Mononuclear cell (primary cell): ENCODE results near the gene EEF1G. TPM values are rescaled to one million over a fixed set of nuclear protein-coding genes. Genes with fewer than 3 reads are reported as not detected.
"Not testable (repeated sequence)": the region's sequence is repeated elsewhere in the genome, so short reads cannot be mapped to it uniquely, and the experiment has no call there.

Experiments
- H3K27me3 ChIP-seq: 2 replicates; pipeline ENCODE4 v1.6.0; 2011; ENCODE audit warnings: low read length, control low read depth; ENCODE audit not compliant: insufficient read depth
- H3K4me1 ChIP-seq: 2 replicates; pipeline ENCODE4 v1.5.1; 2011; ENCODE audit warnings: mild to moderate bottlenecking, low read length, control low read depth; ENCODE audit not compliant: insufficient read depth
- H3K4me3 ChIP-seq: 2 replicates; pipeline ENCODE4 v1.5.1; 2011; ENCODE audit warnings: mild to moderate bottlenecking, low read length, moderate library complexity
- H3K9me3 ChIP-seq: 2 replicates; pipeline ENCODE4 v1.5.1; 2011; ENCODE audit warnings: low read depth, mild to moderate bottlenecking, control low read depth, low read length
- total RNA-seq: library from RNA; depleted of rRNA; stranded (reverse); fragments of >200 nt; gene quantifications from one replicate; pipeline ENCODE4 v1.2.3, GENCODE V29; 2012

EEF1G gene, protein sequence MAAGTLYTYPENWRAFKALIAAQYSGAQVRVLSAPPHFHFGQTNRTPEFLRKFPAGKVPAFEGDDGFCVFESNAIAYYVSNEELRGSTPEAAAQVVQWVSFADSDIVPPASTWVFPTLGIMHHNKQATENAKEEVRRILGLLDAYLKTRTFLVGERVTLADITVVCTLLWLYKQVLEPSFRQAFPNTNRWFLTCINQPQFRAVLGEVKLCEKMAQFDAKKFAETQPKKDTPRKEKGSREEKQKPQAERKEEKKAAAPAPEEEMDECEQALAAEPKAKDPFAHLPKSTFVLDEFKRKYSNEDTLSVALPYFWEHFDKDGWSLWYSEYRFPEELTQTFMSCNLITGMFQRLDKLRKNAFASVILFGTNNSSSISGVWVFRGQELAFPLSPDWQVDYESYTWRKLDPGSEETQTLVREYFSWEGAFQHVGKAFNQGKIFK
- total RNA-seq: 2,066 TPM

DNA sequence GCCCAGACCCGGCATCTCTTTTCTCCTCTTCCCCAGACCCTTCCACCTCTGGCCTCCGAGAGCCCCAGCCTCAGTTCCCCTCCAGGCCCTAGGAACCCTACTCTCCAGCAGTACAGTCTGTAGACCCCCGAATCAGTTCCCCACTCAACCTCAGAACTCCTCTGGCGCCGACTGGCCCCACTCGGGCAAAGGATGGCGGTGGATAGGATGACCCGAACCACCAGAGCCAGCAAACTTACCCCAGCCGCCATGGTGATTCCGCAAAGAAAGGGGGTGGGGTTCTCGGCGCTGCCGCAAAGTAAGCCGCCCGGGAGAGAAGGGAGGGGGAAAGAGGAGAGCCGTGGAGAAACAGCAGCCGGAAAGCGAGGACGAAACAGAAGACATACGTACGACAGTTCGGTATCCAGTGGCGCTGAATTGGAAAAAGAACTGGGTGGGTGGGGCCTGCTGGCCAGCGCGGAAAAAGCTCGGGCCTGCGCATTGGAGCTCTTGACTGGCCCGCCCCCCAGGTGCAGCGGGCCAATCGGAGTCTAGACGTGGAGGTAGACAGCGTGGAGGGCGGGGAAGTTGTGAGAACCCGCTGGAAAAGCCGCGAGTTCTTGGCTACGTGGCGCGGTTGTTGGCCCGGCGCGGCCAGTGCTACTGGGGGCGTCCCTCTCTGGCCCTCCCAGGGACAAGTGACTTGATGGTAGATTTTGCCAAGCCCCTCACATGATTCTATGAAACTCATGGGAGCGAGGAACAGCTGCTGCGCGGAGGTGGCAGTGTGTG lies at the start of gene EEF1G:
Gene EEF1G (minus strand): TSS at position 300 of the 771 bp plus-strand sequence. CDS start 49 bp downstream, at position 251.
- no peaks in the 10 kb centered on the region for H3K27me3 ChIP-seq
- peaks cover 28% of the 10 kb centered on the region for H3K4me1 ChIP-seq
- H3K4me3 ChIP-seq: peak within 1 kb of the TSS; percentile 72
- H3K9me3 ChIP-seq: no peaks in the 10 kb centered on the region

DNA sequence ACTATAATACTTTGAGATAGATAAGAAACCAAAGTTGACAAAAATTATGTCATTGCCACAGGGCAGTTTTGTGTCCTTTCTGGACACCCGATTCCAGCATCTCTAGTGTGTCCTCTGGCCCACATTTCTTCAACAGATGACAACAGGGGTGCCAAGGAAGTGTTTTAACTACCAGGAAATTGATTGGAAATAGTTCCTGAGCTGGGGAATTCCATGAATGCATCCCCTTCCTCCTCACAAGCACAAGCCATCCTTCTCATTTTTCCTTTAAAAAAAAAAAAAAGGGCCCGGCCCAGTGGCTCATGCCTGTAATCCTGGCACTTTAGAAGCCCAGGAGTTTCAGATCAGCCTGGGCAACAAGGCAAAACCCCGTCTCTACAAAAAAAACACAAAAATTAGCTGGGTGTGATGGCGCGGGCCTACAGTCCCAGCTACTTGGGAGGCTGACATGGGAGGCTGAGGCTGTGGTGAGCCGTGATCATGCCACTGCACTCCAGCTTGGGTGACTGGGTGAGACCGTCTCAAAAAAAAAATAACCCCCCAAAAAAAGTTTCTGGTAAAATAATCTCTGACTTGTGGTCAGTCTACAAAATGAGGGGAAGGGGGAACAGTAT lies 48.9 kb upstream of the EEF1G start:
- Histone ChIP-seq H3K9me3 (no peaks in the 10 kb centered on the region), H3K4me3 (peak overlapping the region; percentile 60), H3K27me3 (no peaks in the 10 kb centered on the region), H3K4me1 (peaks cover 21% of the 10 kb centered on the region)

DNA sequence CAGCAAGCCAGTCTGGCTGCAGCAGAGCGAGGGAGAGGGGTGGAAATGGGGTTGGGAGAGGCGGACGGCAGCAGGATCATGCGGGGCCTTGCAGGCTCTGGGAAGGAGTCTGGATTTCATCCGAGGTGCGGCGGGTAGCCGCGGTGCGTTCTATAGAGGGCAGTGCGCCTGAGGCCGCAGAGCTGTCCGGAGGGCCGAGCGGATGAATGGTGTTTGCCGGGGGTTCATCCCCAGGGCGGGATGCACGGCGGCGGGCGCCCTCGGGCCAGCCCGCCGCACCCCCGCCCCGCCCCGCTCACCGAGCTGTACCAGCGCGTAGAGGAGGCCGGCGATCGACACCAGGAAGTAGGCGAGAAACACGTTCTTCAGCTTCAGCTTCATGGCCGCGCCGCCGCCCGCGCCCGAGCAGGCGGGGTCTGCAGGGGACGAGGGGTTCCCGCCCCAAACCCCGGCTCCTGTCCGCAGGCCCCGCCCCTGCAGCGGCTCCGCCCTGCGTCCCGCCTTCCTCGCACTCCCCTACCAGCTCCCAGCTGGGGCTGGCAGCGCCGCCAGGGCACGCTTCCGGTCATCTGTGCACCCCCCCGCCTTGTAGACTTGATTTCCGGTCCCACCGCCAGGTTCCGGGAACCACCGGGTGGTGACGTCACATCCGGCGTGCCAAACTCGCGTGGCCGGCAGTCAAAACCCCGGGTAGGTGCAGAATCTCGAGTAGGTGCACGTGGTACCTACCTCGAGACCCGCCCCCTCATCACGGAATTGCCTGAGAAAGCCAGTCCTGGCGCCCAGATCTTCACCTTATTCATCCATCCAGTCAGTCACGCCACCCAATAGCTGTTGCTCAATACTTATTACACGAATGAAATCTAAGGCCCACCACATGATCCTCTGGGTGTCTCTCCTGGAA lies 48.1 kb upstream of the EEF1G start, which contains the start of gene B3GAT3:
Gene B3GAT3 (minus strand): TSS at position 420 of the 904 bp plus-strand sequence. CDS start 39 bp downstream, at position 381.
- peaks cover 21% of the 10 kb centered on the region for H3K4me1 ChIP-seq

DNA sequence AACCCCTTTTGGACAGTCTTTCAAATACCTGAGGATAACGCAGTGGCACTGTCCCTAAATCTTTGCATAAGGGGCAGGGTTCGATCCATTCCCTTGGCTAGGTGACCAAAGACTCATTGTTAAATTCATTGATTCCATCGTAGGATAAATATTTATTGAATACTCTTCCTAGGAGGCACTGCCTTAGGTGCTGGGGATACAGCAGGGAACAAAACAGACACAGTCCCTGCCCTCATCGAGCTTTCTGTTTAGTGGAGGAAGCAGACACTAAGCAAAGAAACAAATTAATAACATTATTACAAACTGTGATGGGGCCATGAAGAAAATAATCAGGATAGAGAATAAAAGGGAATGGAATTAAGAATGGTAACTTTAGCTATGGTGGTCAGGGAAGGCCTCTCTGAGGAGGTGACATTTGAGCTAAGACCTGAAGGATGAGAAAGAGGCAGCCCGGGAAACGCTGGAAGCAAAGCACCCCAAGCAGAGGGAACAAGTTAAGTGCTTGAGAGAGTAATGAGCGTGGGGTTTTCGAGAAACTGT lies 47.4 kb upstream of the EEF1G start:
- Histone ChIP-seq H3K27me3 (no peaks in the 10 kb centered on the region), H3K4me1 (peaks cover 21% of the 10 kb centered on the region), H3K9me3 (no peaks in the 10 kb centered on the region), H3K4me3 (peak overlapping the region; percentile 60)

More for the DNA sequence above, 48.1 kb upstream of the EEF1G start, which contains the start of gene B3GAT3:
- Histone ChIP-seq H3K4me3 (peak within 1 kb of the TSS; percentile 60), H3K27me3 (no peaks in the 10 kb centered on the region), H3K9me3 (no peaks in the 10 kb centered on the region)

DNA sequence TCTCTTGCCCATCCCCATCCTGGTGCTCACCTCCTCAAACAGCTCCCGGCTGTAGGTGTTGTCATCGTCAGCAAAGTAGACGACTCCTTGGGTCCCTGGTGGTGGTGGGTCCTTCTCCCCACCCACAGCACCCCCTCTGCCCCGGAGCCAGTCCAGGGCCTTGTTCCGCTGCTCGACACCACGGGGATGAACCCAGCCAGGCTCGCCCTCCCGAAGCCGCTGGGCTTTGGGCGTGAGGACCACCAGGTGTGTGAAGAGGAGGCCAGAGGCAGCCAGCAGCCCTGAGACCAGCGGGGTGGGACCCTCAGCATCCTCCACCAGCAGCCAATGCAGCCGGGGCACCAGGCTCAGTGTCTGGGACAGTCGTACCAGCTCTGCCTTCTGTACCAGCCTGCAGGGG lies 43.3 kb upstream of the EEF1G start:
- H3K4me3 ChIP-seq, H3K27me3 ChIP-seq, H3K9me3 ChIP-seq: not testable (repeated sequence)
- H3K4me1 ChIP-seq: peaks cover 19% of the 10 kb centered on the region

DNA sequence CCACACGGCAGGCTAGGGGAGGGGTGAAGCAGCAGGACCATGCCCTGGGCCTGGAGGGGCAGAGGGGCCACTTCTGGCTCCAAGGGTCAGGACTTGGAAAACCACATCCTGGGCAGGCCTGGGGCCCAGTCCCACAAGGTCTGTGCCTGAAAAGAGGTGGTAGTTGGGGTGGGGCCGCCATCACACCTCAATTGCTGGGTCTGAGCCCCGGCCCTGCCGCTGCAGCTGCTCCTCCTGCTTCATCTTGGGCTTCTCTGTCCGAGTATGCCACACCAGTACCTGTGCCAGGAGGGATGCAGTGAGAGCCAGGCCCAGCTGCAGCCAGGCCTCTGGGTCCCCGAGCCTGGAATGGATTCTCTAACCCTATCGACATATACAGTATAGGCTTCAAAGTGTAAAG lies 41.8 kb upstream of the EEF1G start:
- Histone ChIP-seq H3K4me1 (peaks cover 23% of the 10 kb centered on the region), H3K9me3 (no peaks in the 10 kb centered on the region), H3K4me3 (no peak overlapping the region), H3K27me3 (no peaks in the 10 kb centered on the region)

DNA sequence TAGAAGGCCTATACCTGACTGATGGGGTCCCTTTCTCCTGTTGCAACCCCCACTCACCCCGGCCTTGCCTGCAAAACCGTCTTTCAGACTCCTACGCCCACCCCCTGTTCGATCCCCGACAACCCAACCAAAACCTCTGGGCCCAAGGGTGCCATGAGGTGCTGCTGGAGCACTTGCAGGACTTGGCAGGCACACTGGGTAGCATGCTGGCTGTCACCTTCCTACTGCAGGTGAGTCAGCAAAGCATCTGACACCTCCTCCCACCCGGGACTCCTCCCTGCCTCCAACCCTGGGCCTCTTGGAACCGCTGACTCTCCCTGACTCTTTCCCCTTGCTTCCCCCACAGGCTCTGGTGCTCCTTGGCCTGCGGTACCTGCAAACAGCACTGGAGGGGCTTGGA lies 40.6 kb upstream of the EEF1G start:
- Histone ChIP-seq H3K4me1 (peaks cover 19% of the 10 kb centered on the region), H3K27me3 (no peaks in the 10 kb centered on the region), H3K4me3 (no peak overlapping the region), H3K9me3 (no peaks in the 10 kb centered on the region)

DNA sequence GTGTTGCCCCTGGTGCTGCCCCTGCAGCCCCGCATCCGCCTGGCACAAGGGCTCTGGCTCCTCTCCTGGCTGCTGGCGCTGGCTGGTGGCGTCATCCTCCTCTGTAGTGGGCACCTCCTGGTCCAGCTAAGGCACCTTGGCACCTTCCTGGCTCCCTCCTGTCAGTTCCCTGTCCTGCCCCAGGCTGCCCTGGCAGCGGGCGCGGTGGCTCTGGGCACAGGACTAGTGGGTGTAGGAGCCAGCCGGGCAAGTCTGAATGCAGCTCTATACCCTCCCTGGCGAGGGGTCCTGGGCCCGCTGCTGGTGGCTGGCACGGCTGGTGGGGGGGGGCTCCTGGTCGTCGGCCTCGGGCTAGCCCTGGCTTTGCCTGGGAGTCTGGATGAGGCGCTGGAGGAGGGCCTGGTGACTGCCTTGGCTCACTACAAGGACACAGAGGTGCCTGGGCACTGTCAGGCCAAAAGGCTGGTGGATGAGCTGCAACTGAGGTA lies 39.6 kb upstream of the EEF1G start:
- Histone ChIP-seq H3K9me3 (no peaks in the 10 kb centered on the region), H3K27me3 (no peaks in the 10 kb centered on the region), H3K4me3 (no peak overlapping the region), H3K4me1 (peaks cover 19% of the 10 kb centered on the region)

DNA sequence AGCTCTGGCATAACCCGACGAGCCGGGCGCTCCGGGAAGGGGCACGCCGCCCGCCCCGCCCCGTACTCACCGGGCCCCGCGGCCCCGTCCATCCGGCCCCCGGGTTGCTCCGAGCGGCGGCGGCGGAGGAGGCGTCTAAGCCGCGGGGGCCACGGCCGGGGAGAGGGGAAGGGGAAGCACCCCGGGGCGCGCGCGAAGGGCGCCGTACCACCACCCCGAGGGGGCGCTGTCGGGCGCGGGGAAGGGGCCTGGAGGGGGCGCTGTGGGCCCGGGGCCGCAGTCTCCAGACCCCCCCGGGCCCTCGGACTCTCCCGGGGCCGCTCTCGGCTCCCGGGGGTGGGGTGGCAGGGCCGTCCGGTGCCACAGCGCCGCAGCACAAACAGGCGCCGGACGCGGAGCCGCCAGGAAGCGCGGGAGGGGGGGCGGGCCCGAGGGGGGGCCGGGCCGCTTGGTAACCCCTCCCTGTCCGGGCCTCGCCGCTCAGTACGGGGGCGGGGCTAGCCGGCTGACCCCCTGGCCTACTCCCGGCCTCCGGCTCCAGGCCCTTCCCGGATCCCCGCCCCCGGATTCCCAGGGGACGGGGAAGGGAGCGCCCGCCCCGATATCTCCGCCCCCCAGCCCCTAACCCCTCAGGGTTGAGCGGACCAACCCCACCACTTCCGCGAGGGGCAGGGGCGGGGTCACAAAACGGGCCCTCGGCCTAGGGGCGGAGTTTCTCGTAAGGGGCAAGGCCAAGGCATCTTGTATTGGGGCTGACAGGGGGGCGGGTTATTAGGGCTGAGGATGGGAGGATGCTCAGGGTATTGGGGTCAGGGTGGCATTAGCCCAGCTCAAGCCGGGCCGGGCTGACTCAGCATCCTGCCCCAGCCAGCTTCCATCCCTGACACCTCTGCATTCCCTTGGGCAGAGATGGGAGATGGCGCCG lies 38.9 kb upstream of the EEF1G start, which contains the start of the genes EML3 and ROM1:
Gene EML3 (minus strand): TSS at position 410 of the 925 bp plus-strand sequence. CDS start 318 bp downstream, at position 92.
Gene ROM1 (plus strand): TSS at position 892 of the 925 bp plus-strand sequence. CDS start 25 bp downstream, at position 917.
- peak within 1 kb of the TSS; percentile 69 for H3K4me3 ChIP-seq
- H3K27me3 ChIP-seq: no peaks in the 10 kb centered on the region
- H3K4me1 ChIP-seq: peaks cover 26% of the 10 kb centered on the region
- no peaks in the 10 kb centered on the region for H3K9me3 ChIP-seq

DNA sequence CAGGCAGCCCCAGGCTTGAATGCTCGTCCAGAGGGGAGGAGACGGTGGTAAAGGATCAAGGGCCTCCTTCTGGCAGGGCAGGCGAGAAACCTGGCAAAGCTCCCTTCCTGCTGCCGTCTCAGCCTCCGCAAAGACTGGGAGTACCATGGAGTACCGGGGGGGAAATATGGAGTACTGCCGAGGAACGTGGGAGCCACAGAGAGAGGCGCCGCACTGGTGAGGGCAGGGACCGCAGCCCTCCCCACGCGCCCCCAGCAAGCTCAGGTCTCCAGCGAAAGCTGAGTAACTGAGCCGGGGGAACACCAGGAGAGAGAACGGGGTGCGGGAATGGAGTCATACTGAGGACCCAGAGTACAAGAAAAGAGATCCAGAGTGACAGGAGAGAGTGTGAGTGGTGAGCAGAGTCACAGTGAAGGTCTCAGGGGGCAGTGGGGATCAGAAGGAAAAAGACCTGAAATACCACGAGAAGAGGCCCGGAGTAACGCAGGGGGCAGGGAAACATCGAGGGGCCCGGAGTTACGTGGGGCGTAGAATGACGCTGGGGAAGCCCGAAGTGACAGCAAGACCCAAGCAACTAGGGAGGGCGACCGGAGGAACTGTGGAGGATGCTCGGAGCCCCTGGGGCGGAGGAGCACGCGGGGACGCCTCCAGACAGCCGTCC lies 38.1 kb upstream of the EEF1G start:
- Histone ChIP-seq H3K27me3 (no peaks in the 10 kb centered on the region), H3K9me3 (no peaks in the 10 kb centered on the region), H3K4me3 (peak overlapping the region; percentile 69), H3K4me1 (peaks cover 32% of the 10 kb centered on the region)

DNA sequence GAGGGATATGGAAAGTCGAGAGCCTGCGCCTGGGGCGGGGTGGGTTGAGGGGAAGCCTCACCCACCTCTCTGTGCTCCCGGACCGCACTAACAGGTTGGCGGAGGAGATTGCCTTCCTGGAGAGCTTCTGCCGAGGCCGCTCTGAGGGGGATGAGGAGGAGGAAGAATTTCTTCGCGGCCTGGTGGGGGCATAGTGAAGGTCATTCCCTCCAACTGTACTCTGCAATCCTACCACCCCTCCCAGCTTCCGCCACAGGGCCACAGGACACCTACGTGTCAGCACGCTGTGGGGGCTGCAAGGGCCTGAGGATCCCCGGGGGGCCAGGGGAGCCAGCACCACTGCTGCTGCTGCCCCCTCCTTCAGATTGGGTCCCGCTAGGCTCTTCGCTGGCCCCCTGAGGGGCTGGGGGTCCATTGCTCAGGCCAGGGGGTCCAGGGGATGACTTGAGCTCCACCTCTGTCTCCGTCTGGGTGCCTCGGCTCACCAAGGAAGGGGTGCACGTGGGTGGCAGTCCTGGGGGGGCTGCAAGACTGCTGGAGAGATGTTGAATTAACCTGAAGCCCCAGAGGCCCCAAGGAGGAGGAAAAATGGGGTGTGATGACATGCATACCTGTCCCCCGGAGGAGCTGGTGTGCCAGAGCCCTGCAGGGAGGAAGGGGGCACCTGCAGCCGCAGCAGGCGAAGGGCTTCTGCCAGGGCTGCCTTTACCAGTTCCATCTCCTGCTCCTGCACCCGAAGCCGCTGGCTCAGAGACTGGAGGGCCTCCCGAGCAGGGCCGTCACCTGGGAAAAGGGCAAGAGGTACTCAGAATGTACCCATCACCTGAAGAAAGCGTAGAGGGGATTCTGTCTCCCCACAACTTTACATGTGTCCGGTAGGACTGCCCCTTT lies 37.4 kb upstream of the EEF1G start:
- Histone ChIP-seq H3K9me3 (no peaks in the 10 kb centered on the region), H3K4me1 (peaks cover 32% of the 10 kb centered on the region), H3K4me3 (peak overlapping the region; percentile 69), H3K27me3 (no peaks in the 10 kb centered on the region)

DNA sequence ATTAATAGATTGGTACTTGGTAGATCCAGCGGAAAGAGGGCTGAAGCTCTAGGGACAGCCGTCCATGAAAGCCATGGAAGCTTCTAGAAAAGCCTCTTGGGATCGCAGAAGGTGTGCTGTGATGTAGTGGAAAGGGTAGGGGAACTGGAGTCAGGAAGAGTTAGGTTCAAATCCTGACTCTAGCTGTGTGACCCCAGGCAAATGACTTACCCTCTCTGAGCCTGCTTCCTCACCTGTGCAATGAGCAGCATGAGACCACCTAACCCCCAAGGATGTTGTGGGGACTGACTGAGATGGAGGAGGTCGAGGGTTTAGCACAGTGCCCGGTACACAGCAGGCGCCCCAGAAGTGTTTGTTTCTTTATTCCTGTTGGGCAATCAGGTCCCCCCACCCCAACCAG lies 36.7 kb upstream of the EEF1G start:
- Histone ChIP-seq H3K4me1 (peaks cover 32% of the 10 kb centered on the region), H3K9me3 (no peaks in the 10 kb centered on the region), H3K4me3 (no peak overlapping the region), H3K27me3 (no peaks in the 10 kb centered on the region)
